Astrocyte of the cerebellum (primary cell): ENCODE data around the gene FETUB.
A peak's percentile ranks its signal among the peaks of the same experiment; 100 is the strongest.

ENCODE experiments used
- DNase-seq: peaks from one replicate; pipeline ENCODE4 v3.0.0-alpha.2; 2011; ENCODE audit warnings: low read depth
- H3K4me3 ChIP-seq: 2 replicates; pipeline ENCODE4 v1.5.1; 2011; ENCODE audit warnings: mild to moderate bottlenecking, low read depth, low read length, moderate library complexity
- in situ Hi-C: cut with HindIII; loops from 2 replicates; pipeline ENCODE4 v1.10.0; 2017; ENCODE audit warnings: low sequenced_read_pairs
- TF ChIP-seq, protein P1 (sequence below): IDR thresholded peaks from 2 replicates; pipeline ENCODE4 v1.5.1; 2012; ENCODE audit warnings: low read length, low read depth, moderate library complexity, mild to moderate bottlenecking; ENCODE audit errors: missing control alignments

Gene FETUB

GRCh38 chr3:186617036-186617946, 22.9 kb upstream of the FETUB start:
- in situ Hi-C loops = no loop called here
- TF ChIP-seq, protein P1, sequence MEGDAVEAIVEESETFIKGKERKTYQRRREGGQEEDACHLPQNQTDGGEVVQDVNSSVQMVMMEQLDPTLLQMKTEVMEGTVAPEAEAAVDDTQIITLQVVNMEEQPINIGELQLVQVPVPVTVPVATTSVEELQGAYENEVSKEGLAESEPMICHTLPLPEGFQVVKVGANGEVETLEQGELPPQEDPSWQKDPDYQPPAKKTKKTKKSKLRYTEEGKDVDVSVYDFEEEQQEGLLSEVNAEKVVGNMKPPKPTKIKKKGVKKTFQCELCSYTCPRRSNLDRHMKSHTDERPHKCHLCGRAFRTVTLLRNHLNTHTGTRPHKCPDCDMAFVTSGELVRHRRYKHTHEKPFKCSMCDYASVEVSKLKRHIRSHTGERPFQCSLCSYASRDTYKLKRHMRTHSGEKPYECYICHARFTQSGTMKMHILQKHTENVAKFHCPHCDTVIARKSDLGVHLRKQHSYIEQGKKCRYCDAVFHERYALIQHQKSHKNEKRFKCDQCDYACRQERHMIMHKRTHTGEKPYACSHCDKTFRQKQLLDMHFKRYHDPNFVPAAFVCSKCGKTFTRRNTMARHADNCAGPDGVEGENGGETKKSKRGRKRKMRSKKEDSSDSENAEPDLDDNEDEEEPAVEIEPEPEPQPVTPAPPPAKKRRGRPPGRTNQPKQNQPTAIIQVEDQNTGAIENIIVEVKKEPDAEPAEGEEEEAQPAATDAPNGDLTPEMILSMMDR = peak; percentile 90
- peak; percentile 91 for DNase-seq
- H3K4me3 ChIP-seq = peak overlapping the region; percentile 18

- TF ChIP-seq, protein P1 = no peak
- in situ Hi-C loops = no loop called here
- DNase-seq = no peak
- no peak overlapping the region for H3K4me3 ChIP-seq
These were observed 21.8 kb upstream of the FETUB start for GRCh38 chr3:186618318-186618938.

GRCh38 chr3:186619787-186620212, 20.4 kb upstream of the FETUB start:
- in situ Hi-C loops = no loop called here
- TF ChIP-seq, protein P1 = no peak
- H3K4me3 ChIP-seq = no peak overlapping the region
- DNase-seq = no peak

GRCh38 chr3:186620213-186621092, 19.7 kb upstream of the FETUB start:
- no peak for DNase-seq
- in situ Hi-C loops = no loop called here
- TF ChIP-seq, protein P1 = no peak
- no peak overlapping the region for H3K4me3 ChIP-seq

DNA sequence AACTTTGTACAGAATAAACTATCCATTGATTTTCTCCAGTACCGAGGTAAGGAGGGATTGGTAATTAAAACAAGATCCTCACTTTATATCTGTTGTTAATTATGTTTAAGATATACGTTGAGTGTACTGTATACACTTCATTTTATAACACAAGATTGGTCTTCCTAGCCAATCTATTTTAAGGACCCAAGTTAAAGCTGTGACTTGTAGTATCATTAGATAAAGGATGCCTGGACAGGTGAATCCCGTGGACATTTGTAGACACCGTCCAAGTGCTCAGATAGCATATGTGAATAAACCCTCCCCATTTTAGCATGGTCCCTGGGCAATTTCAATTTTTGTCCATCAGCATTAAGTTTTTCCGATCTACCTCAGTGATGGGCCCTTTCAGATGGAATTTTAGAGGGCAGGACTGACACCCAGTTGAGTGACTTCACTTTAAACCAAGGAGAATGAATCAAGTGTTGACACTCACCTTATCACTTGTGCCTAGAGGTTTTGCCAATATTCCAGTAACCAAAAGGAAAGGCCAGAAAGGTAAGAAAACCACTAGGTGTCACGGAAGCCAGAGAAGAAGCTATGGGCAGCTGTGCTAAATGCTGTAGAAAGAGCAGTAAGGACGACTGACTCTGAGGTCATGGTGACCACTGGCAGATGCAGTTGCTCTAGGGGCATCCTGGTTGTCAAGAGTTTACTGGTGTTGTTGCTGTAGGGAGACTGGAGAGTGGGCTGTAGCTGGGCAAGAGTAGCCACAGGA, 18.1 kb upstream of the FETUB start:
- DNase-seq = no peak
- no peak overlapping the region for H3K4me3 ChIP-seq
- TF ChIP-seq, protein P1 = no peak
- in situ Hi-C loops = no loop called here
